ENCODE results near the gene THRA.

THRA gene

GRCh38 chr17:40106760-40107521 lies 44.2 kb downstream of the THRA start:
- no peak for TF ChIP-seq CTCF (IDR thresholded peaks at IDR 0.05; ENCODE audit: low read depth, low read length)
- no peak overlapping the region for H3K4me3 ChIP-seq (replicated peaks in 1 of 2; ENCODE audit: low read depth in 2 of 2, low read length in 2 of 2)
- peak in 1 of 2 donors; percentile 61 for DNase-seq (ENCODE audit: low read depth in 2 of 2)

- peak in 1 of 2 donors; percentile 42 for DNase-seq (ENCODE audit: low read depth in 2 of 2)
- TF ChIP-seq CTCF (IDR thresholded peaks at IDR 0.05; ENCODE audit: low read depth, low read length): no peak
These were observed 44.9 kb downstream of the THRA start for GRCh38 chr17:40107522-40108174.

GRCh38 chr17:40108970-40109824 lies 46.4 kb downstream of the THRA start:
- TF ChIP-seq CTCF (IDR thresholded peaks at IDR 0.05; ENCODE audit: low read depth, low read length): peak; percentile 6
- no peak overlapping the region for H3K4me3 ChIP-seq (replicated peaks in 1 of 2; ENCODE audit: low read depth in 2 of 2, low read length in 2 of 2)
- DNase-seq (ENCODE audit: low read depth in 2 of 2): peak in 1 of 2 donors; percentile 38

More at GRCh38 chr17:40107522-40108174, 44.9 kb downstream of the THRA start:
- H3K4me3 ChIP-seq (replicated peaks in 1 of 2; ENCODE audit: low read depth in 2 of 2, low read length in 2 of 2): no peak overlapping the region

- DNase-seq (ENCODE audit: low read depth in 2 of 2): no peak
- TF ChIP-seq CTCF (IDR thresholded peaks at IDR 0.05; ENCODE audit: low read depth, low read length): no peak
- no peak overlapping the region for H3K4me3 ChIP-seq (replicated peaks in 1 of 2; ENCODE audit: low read depth in 2 of 2, low read length in 2 of 2)
These were observed 47.5 kb downstream of the THRA start for GRCh38 chr17:40110026-40110845.

GRCh38 chr17:40111221-40112128 lies 48.7 kb downstream of the THRA start:
- DNase-seq (ENCODE audit: low read depth in 2 of 2): peak; percentile 96 to 99
- H3K4me3 ChIP-seq (replicated peaks in 1 of 2; ENCODE audit: low read depth in 2 of 2, low read length in 2 of 2): peak overlapping the region in 1 of 2 donors; percentile 27

More at GRCh38 chr17:40111221-40112128, 48.7 kb downstream of the THRA start:
- TF ChIP-seq CTCF (IDR thresholded peaks at IDR 0.05; ENCODE audit: low read depth, low read length): peak; percentile 72
